GM13977 (cell line): ENCODE results near the gene LDAH.
"Not testable (repeated sequence)": the region's sequence is repeated elsewhere in the genome, so short reads cannot be mapped to it uniquely, and the experiment has no call there.

Experiments used
- DNase-seq: peaks from one replicate; pipeline ENCODE4 v3.0.0; 2012; ENCODE audit warnings: low spot score
- in situ Hi-C: fragments of 300-500 bp; cut with MboI; formaldehyde crosslinking; loops from one replicate; pipeline ENCODE4 v1.12.0; 2022; ENCODE audit warnings: low sequenced_read_pairs, low pct_unique_long_range_greater_than_20kb, mixed read lengths, inconsistent platforms; ENCODE audit not compliant: unreplicated experiment
- TF ChIP-seq, protein P1 (sequence below): IDR thresholded peaks from 2 replicates; pipeline ENCODE4 v1.5.1; 2012; ENCODE audit warnings: mild to moderate bottlenecking, control low read depth; ENCODE audit not compliant: insufficient read depth; ENCODE audit errors: extremely low read depth, missing control alignments

The LDAH gene

GRCh38 chr2:20797096-20797495 lies 25.8 kb downstream of the LDAH start:
- TF ChIP-seq, protein P1, sequence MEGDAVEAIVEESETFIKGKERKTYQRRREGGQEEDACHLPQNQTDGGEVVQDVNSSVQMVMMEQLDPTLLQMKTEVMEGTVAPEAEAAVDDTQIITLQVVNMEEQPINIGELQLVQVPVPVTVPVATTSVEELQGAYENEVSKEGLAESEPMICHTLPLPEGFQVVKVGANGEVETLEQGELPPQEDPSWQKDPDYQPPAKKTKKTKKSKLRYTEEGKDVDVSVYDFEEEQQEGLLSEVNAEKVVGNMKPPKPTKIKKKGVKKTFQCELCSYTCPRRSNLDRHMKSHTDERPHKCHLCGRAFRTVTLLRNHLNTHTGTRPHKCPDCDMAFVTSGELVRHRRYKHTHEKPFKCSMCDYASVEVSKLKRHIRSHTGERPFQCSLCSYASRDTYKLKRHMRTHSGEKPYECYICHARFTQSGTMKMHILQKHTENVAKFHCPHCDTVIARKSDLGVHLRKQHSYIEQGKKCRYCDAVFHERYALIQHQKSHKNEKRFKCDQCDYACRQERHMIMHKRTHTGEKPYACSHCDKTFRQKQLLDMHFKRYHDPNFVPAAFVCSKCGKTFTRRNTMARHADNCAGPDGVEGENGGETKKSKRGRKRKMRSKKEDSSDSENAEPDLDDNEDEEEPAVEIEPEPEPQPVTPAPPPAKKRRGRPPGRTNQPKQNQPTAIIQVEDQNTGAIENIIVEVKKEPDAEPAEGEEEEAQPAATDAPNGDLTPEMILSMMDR, result no peak
- DNase-seq, result no peak
- in situ Hi-C loops, result no loop called here

GRCh38 chr2:20796374-20796791 lies 26.5 kb downstream of the LDAH start:
- DNase-seq, result no peak
- TF ChIP-seq, protein P1, result no peak
- in situ Hi-C loops, result no loop called here

GRCh38 chr2:20793944-20794343 lies 29.0 kb downstream of the LDAH start:
- in situ Hi-C loops, DNase-seq: not testable (repeated sequence)

- TF ChIP-seq, protein P1, result peak; percentile 79
- no peak for DNase-seq
- in situ Hi-C loops, result loop anchor here (10.0 kb wide), 1 partner anchor 183 kb away; no protein-coding TSS in a partner anchor
Measured at GRCh38 chr2:20781656-20782265, 41.1 kb downstream of the LDAH start.

GRCh38 chr2:20771299-20771698 lies 51.6 kb downstream of the LDAH start:
- in situ Hi-C loops, result no loop called here
- TF ChIP-seq, protein P1, result no peak
- DNase-seq, result no peak

GRCh38 chr2:20766798-20767644 lies 55.9 kb downstream of the LDAH start:
- no peak for DNase-seq
- in situ Hi-C loops, result no loop called here
- TF ChIP-seq, protein P1, result no peak

GRCh38 chr2:20766213-20766612 lies 56.7 kb downstream of the LDAH start:
- TF ChIP-seq, protein P1, result no peak
- in situ Hi-C loops, result no loop called here
- DNase-seq, result no peak
